Suppressor macrophage treated with lipopolysaccharide for 1 hour (primary cell): ENCODE measurements around the gene CDH15.
A peak's percentile ranks its signal among the peaks of the same experiment; 100 is the strongest.

Experiments
- DNase-seq, 3 donors: peaks; one replicate each; pipeline ENCODE4 v3.0.0-alpha.2; 2020 to 2022

Gene CDH15

GRCh38 chr16:89200850-89201411 lies 29.4 kb downstream of the CDH15 start:
- DNase-seq, result no peak

GRCh38 chr16:89201439-89202377 lies 30.2 kb downstream of the CDH15 start:
- DNase-seq, result peak; percentile 76 to 94 (median 91)

DNA sequence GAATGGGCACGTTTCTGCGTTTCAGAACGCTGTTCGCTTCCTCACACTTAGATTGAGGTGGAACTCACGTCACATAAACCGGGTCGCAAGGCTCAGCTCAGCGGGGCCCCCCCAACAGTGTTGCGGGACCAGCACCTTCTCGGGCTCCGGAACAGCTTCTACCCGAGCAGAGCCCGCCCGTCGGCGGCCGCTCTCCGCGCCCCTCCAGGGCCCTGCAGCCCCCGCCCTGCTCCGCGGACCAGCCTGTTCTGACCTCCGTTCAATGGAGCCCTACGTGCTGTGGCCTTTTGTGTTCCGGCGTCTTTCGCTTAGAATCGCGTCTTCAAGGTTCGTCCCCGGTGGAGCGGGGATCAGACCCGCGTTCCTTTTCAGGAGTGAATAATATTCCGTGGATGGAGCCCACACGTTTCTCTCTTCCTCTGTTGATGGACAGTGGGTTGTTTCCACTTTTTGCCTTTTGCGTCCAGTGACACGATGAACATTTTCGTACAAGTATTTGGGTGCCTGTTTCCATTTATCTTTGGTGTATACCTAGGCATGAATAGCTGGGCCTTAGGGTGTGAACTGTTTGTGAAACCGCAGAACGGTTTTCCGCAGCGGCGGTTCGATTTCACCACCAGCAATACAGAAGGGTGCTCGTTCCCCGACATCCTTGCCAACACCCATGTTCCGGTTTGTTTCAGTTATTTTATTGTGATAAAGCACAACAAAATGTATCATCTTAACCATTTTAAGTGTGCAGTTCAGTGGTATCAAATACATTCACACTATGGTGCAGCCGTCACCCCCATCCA lies 31.1 kb downstream of the CDH15 start:
- no peak for DNase-seq

DNA sequence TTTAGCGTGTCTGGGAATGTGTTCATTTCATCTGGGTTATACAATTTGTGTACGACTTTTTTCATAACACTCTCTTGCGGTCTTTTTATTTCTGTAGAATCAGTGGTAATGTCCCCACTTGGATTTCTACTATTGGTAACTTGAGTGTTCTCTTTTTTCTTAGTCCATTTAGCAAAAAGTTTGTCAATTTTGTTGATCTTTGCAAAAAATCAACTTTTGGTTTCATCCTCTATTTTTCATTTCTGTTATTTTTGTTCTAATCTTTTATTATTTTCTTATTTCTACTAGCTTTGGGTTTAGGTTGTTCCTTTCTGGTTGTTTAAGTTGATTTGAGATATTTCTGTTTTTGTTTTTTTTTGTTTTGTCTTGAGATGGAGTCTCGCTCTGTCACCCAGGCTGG lies 36.4 kb downstream of the CDH15 start:
- no peak for DNase-seq

GRCh38 chr16:89209522-89210044 lies 38.0 kb downstream of the CDH15 start:
- no peak for DNase-seq

- DNase-seq, result no peak
Observed at GRCh38 chr16:89210165-89210903, 38.8 kb downstream of the CDH15 start.

DNA sequence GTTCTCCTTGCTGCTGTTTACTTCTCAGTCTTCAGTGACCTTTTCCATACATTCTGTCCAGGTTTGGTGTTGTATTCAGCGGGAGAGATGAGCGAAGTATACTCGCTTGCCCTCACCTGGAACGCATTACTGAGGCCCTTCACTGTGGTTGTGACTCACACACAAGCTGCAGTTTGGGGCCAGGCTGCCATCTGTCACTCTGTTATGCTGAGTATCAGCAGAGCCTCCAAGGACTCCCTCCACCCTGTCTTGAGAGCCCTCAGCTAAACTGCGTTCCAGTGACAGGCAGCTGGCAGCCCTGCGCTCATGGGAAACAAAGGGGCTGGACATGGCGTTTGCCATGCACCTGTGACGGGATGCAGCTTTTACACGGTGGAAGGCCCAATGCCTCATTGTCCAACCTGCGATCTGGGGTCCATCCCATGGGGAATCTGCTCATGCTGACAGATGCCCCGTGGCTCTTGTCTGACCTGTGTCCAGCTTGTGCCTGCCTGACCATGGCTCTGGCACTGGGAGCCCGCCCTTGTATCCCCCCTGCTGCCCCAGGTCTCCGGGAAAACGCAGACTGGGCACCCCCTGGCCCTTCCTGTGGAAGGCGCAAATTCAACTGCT lies 39.5 kb downstream of the CDH15 start:
- DNase-seq, result no peak

GRCh38 chr16:89216315-89217137 lies 45.0 kb downstream of the CDH15 start:
- DNase-seq, result peak; percentile 82 to 86 (median 86)

DNA sequence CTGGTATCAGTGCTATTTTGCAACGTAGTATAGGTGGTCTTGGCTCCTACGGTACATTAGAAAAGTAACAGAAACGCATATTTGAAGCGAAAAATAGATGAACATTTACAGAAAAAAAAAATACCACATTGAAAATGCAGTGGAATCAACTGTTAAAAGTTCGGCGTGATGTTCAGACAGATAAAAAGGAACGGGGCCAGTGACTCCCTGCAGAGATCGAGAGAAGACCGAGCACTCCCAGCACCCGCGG lies 45.5 kb downstream of the CDH15 start:
- DNase-seq, result no peak

DNA sequence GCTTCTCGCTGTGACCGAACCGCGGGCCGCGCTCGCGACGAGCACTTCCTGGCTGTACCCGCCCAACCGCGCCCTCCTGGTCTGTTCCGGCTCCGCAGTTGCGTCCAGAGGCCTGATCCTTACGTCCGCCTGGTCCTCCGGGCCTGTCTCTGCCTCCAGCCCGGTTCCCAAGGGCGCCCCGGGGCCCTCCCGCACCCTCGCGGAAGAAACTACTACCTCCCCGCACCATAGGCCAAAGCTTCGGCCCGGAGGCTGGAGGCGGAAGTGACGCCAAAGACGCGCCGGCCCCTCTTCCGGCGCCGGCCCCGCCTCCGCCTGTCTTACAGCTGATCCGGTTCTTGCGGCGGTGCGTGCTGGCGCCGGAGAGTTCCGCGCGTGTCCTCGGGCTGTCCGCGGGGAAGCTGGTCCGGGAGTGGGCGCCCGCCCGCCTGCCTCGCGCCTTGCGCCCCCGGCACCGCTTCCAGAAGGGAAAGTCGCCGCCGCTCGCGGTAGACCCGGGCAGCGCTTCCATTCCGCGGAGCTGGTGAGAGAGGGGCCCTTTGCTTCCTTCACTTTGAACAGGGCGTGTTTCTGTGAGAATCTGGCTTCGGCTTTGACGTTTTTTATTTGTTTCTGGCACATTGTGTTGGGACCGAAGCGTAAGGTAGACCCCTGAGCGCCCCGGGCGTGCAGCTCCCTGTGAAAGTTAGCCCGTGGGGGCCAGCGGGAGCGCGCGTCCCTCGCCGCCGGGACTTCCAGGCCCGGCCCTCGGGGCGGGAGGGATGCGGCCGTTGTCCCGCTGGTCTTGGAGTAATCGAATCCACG lies 46.0 kb downstream of the CDH15 start, which contains the start of gene ZNF778:
Gene ZNF778 (plus strand): TSS at position 316 of the 804 bp plus-strand sequence. CDS start 3,425 bp downstream, outside the sequence.
- DNase-seq, result peak; percentile 91 to 95 (median 93)

GRCh38 chr16:89219365-89219764 lies 47.8 kb downstream of the CDH15 start:
- DNase-seq, result no peak

DNA sequence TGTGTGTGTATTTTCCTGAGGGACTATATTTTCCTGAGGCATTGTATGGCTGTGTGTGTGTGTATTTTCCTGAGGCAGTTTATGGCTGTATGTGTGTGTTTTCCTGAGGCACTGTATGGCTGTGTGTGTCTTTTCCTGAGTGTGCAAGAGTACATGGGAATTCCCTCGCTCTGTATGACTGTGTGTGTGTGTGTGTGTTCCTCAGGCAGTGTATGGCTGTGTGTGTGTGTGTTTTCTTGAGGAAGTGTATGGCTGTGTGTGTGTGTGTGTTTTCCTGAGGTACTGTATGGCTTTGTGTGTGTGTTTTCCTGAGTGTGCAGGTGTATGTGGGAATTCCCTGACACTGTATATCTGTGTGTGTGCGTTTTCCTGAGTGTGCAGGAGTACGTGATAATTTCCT lies 50.1 kb downstream of the CDH15 start:
- no peak for DNase-seq

DNA sequence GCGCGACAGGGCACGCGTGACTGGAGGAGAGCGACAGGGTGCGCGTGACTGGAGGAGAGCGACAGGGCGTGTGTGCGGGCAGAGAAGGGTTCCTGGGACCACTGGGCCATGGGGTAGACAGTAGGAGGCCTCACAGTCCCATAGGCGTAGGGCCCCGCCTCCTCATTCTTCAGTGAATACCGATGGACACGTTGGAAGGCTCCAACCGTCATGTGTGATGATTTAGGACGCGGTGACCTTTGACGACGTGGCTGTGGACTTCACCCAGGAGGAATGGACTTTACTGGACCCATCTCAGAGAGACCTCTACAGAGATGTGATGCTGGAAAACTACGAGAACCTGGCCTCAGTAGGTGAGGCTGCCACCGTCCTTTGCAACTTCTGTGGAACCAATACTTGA lies 51.4 kb downstream of the CDH15 start:
- DNase-seq, result no peak

GRCh38 chr16:89224665-89225064 lies 53.1 kb downstream of the CDH15 start:
- DNase-seq, result no peak

GRCh38 chr16:89230255-89230654 lies 58.7 kb downstream of the CDH15 start:
- DNase-seq, result no peak

- DNase-seq, result no peak
Observed at GRCh38 chr16:89232107-89232506, 60.6 kb downstream of the CDH15 start.

DNA sequence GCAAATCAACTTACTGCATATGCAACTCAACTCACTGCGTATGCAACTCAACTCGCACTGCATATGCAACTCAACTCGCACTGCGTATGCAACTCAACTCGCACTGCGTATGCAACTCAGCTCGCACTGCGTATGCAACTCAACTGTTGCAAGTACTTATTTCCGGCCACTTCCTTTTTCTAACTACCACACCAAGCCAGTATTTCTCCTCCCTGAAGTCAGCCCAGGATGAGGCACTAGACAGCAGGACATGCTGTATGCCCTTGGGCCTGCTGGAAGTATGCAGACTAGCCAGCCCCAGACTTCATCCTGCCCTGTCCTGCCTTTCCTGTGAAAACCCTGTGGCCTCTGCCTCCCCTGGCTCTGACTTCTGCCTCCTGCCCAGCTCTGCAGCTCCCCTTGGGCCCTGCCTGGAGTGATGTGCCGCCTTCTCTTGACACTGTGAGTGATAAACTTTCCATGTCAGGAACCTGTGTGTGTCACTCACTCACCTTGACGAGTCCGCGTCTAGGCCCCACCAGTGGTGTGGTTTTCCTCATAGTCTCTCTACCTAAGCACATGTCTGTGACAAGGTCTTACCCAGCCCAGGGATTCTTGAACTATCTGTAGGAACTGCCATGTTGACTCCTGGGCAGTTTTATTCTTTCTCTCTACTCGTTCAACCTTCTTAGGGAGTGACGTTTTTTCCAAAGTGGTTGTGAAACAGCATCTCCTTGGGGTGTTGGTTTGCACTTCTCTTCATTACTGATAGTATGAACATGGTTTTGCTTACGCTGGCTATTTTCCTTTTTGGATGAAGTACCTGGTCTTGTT lies 62.3 kb downstream of the CDH15 start:
- DNase-seq, result peak in 2 of 3 donors; percentile 17

DNA sequence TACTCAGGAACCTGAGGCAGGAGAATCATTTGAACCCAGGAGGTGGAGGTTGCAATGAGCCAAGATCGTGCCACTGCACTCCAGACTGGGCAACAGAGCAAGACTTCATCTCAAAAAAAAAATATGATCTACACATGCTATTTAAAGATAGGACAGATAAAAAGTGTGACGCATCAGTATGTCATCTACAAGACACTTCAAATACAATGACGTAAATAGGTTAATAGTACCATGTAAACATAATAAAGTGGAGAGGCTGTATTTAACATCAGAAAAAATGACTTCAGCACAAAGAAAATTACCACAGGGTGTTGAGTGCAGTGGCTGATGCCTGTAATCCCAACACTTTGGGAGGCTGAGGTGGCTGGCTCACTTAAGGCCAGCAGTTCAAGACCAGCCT lies 66.2 kb downstream of the CDH15 start:
- no peak for DNase-seq

DNA sequence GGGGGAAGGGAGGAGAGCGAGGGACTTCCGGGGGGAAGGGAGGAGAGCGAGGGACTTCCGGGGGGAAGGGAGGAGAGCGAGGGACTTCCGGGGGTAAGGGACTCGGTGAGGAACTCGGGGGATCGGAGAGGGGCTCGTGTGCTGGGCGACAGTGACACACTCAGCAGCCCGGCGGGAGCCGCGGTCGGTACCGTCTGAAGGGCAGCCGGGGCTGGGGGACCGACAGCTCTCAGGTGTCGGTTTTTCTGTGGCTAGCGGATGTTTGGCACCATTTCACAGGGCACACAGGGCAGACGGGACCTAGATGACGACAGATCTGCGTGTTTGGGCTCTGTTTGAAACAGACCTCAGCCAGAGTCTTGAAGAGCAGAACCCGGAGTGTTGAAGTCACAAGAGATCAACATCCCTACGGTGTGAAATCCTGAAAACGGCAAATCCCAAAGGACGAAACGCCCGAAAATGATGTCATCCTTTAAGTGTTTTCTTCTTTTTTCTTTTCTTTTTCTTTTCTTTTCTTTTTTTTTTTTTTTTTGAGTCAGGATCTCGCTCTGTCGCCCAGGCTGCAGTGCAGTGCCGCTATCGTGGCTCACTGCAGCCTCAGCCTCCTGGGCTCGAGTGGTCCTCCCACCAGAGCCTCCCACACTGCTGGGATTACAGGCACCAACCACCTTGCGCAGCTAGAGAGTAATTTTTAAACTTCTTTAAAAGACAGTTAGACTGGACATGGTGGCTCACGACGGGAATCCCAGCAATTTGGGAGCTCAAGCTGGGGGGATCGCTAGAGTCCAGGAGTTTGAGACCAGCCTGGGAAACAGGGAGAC lies 69.8 kb downstream of the CDH15 start:
- peak; percentile 67 to 77 (median 70) for DNase-seq
